ENCODE results near the gene MARK3.

The MARK3 gene

DNA sequence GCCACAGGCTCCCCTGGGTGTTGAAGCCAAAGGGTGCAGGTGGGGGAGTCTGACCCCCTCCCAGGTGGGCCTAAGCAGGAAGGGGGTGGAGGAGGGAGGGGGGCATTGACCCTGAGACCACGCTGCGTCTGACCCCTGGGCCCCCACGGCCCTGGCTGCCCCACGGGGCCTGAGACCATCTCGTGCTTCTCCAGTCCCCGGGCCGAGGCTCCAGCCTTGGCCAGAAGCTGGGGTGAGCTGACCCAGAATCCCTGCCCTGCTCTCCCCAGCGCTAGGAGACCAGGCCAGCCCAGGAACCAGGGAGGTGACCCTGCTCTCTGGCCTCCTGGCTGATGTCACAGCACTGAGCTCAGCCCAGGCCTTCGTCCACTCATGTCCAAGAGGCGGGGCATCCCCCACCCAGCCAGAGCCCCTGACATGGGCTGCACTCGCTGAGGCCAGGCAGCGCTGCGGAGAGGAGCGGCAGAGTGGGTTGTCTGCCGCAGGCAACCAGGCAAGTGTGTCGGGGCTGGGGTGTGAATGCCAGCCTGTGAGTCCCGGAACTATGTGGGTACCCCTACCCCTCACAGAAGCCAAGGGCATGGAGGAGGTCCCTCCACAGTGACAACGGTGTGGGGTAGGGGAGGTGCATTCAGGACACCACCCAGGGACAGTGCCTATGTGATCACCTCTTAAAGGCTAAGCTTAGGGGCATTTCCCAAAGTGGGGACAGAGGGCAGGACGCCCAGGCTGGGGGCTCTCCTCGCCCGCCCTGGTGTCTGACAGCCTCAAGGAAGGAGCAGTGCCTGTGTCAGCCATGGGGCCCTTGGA is 150.1 kb downstream of the MARK3 start:
- no peak for DNase-seq (ENCODE audit: low read depth in 2 of 2, low spot score in 1 of 2)

DNA sequence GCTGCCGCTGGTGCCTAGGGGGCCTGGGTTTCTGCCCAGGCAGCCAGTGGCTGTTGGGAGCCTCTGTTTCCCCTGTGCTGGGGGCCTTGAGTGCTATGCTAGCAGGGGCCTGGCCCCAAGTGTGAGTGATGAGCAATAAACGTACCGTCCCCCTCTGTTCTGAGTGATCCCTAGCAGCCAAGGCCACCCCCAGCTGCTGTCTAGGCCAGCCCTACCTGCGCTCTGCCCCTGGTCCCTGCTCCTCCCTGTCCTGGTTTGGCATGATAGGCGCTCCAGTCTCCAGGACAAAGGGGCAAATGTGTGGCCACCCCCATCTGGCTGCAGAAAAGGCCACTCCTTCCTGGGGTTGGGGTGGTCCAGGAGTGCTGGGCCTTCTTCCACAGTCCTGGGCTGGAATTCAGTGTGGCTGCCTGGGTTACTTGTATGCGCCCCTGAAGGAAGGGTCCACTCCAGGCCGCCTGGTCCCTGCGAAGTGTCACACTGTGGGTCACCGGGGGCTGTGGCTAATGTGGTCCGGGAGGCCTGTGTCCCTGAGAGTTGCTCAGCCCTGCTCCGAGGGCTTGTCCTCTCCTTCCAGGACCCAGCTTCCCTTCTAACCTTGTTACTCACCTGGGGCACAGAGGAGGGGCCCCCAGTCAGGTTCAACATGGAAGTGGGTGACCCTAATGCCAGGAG is 150.8 kb downstream of the MARK3 start:
- no peak for DNase-seq (ENCODE audit: low read depth in 2 of 2, low spot score in 1 of 2)

DNA sequence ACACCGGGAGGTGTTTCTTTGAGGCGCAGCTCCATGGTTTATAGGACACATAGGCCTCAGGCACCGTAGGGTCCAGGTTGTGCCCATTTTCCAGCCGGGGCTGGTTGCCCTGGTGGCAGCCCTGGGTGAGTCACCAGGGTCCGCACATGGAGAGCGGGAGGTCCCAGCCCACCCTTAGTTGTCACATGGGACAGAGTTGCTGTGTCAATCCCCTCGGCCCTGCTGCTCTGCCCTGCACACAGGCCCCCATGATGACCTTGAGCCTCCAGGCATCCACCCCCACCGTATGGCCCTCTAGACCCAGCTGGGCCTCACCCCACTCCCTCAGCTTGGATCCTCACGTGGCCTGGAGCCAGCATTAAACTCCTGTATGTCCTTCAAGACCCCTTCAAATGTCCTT is 151.5 kb downstream of the MARK3 start:
- DNase-seq (ENCODE audit: low read depth in 2 of 2, low spot score in 1 of 2), result no peak

- DNase-seq (ENCODE audit: low read depth in 2 of 2, low spot score in 1 of 2), result no peak
Measured at GRCh38 chr14:103537175-103537990, 152.2 kb downstream of the MARK3 start.

- DNase-seq (ENCODE audit: low read depth in 2 of 2, low spot score in 1 of 2), result no peak
Measured at GRCh38 chr14:103538291-103539055, 153.3 kb downstream of the MARK3 start.

DNA sequence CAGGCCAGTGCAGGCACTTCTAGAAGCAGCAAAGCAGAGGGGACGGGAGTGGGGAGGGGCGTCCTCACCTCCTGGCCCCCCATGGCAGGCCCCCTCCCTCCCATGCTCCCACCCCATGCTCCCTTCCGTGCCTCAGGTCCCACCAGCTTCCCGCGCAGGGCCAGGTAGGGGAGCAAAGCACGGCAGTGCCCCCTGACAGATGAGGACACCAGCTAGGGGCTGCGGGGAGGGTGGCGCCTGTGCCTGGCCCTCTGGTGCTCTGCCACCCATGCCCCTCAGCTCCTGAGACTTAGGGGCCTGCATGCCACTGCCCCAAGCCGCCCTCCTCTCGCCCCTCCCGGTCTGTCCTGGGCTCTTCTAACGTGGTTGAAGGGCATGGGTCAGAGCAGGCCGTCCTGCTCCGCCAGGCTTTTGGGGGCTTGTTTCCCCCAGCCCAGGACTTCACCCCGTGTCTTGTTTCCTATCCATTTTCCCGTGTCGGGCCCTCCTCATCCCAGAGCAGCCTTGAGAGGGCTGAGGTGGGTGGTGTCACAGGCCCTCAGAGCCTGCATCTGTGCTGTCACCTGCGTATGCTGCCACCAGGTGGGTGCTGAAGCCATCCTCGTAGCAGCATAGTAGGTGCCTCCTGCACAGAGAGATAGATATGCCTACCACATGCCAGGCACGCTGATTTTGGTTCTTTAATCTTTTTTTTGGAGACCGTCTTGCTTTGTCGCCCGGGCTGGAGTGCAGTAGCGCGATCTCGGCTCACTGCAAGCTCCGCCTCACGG is 154.0 kb downstream of the MARK3 start:
- DNase-seq (ENCODE audit: low read depth in 2 of 2, low spot score in 1 of 2), result no peak

DNA sequence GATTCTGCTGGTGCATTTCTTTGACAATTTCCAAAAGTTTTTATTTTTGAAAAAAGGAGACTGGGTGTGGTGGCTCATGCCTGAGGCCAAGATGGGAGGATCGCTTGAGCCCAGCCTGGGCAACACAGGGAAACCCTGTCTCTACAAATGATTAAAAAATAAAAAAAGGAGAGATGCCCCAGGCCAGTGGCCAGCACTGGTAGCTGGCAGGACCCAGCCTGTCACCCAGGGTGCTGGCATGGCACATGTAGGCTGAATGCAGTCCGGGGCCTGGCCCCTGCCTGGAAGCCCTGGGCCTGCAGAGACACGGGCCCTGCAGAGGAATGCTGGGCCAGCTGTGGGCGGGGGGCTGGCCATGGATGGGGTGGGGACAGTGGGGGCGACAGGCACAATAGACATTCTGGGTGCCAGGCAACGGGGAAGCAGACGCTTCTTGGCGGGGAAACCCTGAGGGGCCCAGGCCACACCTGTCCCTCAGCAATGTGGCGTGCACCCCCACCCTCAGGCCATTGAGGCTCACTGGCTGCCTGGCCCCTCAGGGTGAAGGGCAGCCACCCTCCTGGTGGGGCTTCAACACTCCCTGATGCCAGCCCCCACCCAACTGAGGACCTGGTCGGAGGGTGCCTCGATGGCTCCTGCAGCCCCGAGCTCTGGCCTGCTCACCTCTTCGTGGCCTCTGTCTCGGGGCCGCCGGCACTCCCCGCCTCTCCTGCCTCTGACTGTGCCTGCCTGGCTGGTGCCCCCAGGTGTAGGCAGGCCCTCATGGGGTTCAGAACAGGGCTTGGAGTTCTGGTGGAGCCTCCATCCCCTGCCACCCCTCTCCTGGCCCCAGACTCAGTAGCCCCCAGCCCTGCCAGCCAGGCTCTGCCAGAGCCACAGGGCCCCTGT is 155.8 kb downstream of the MARK3 start:
- DNase-seq (ENCODE audit: low read depth in 2 of 2, low spot score in 1 of 2), result no peak

DNA sequence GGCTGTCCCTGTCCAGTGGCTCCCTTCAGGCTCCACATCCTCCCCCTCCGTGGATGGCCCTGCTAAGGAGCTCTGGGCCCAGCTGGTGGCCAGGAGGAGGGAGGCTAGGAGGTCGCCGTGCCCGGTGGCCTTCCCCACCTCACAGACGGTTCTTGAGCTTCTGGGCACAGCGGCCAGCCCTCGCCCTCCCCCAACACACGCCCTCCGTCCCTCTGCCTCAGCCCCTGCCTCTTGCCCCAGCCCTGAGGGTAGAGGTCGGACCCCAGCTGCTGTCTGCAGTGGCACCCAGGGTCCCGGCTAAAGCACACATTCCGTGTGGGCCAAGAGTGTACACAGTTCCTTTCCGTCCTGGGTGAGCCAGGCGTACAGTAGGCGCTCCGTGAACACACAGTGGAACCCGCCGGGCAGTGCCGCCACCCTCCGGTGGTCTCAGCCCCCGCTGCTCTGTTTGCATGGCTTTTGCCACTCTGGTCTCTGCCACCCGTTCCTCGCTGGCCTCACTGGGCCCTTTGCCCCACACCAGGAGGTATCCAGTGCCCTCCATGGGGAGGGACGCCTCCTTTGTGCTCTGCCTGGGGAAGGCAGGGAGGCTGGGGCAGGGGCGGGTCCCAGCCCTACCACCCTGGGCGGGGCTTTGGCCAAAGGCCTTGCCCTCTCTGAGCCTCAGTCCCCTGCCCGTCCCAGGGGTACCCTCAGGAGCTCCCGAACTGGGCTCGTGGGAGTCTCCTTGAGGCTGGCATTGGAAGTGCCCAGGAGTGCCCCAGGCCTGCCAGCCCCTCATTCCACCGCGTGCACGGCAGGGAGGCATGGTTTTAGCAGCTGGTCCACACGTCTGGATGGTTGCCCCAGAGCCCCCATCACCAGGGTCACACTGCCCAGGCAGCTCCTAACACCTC is 156.7 kb downstream of the MARK3 start:
- no peak for DNase-seq (ENCODE audit: low read depth in 2 of 2, low spot score in 1 of 2)

DNA sequence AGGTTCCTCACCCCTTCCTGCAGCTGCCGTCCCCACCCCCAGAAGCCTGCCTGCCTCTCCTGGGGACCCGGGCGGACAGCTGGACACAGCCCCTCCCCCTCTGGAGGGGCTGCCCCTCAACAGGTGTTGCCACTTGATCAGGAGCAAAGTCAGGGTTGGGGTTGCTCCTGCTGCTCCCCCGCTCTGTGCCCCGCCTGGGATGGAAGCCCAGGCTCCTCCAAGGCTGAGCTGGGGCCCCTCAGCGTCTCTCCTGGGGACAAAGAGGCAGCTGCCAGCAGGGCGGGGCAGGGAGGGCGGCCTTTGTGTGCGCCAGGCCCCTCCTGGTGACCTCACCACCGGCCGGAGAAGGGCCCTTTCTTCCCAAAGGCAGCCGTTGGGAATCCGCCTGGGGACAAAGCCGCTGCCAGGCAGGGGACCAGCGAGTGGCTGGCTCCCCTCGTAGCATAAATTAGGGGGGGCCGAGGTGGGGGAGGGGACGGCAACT is 157.4 kb downstream of the MARK3 start:
- no peak for DNase-seq (ENCODE audit: low read depth in 2 of 2, low spot score in 1 of 2)

GRCh38 chr14:103543140-103543539 is 157.9 kb downstream of the MARK3 start:
- no peak for DNase-seq (ENCODE audit: low read depth in 2 of 2, low spot score in 1 of 2)

DNA sequence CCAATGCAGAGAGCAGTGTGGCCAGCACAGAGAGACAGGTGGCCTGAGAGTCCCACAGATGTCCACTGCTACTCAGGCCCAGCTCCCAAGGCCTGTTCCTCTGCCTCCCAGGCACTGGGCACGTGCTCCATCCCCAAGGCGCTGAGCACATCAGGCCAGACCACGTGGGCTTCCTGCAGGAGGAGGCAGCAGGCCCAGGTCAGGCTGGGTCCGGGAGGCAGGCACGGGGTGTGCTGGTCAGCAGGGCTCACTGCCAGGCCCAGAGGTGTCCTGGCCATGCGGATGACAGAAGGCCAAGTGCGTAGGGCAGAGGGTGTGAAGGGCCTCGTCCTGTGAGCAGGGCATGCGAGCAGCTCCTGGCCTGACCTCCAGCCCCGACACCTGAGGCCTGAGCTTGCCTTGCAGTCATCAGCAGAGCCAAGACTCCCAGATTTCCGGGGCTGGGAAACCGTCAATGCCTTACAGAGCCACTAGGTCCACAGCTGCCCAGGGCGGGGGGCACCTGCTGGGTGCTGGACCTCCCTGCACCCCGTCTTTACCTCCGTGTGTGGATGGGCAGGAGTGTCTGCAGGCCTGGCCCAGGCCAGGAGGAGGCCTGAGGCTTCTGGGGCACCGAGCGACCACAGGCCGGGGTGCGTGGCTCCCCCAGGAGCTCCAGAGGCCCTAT is 158.6 kb downstream of the MARK3 start:
- DNase-seq (ENCODE audit: low read depth in 2 of 2, low spot score in 1 of 2), result no peak

- DNase-seq (ENCODE audit: low read depth in 2 of 2, low spot score in 1 of 2), result no peak
Measured at GRCh38 chr14:103544388-103545218, 159.4 kb downstream of the MARK3 start.

- no peak for DNase-seq (ENCODE audit: low read depth in 2 of 2, low spot score in 1 of 2)
Measured at GRCh38 chr14:103545219-103545914, 160.2 kb downstream of the MARK3 start.

- DNase-seq (ENCODE audit: low read depth in 2 of 2, low spot score in 1 of 2), result no peak
Measured at GRCh38 chr14:103545915-103546651, 160.9 kb downstream of the MARK3 start.

GRCh38 chr14:103546652-103547454 is 161.6 kb downstream of the MARK3 start:
- peak; percentile 49 to 62 for DNase-seq (ENCODE audit: low read depth in 2 of 2, low spot score in 1 of 2)

Data from stimulated activated CD8-positive, alpha-beta memory T cell treated with anti-CD3 and anti-CD28 coated beads, Interleukin-4, amount 100 ng/mL, for 1 hour (primary cell).